ENCODE measurements around the gene SGPL1.

- TF ChIP-seq POLR2A (IDR thresholded peaks at IDR 0.05) (no peak), CTCF (IDR thresholded peaks at IDR 0.05) (no peak)
Measured at GRCh38 chr10:70872291-70872690, 56.5 kb downstream of the SGPL1 start.

Measured in vagina (tissue), 2 donors.